NCI-H774 (cell line): Measurements from ENCODE around the gene PIK3R6.
A peak's percentile ranks its signal among the peaks of the same experiment; 100 is the strongest.

Source experiments
- DNase-seq: peaks from one replicate; lab custom pipeline; 2025; lab: John Stamatoyannopoulos, UW

Gene PIK3R6

DNA sequence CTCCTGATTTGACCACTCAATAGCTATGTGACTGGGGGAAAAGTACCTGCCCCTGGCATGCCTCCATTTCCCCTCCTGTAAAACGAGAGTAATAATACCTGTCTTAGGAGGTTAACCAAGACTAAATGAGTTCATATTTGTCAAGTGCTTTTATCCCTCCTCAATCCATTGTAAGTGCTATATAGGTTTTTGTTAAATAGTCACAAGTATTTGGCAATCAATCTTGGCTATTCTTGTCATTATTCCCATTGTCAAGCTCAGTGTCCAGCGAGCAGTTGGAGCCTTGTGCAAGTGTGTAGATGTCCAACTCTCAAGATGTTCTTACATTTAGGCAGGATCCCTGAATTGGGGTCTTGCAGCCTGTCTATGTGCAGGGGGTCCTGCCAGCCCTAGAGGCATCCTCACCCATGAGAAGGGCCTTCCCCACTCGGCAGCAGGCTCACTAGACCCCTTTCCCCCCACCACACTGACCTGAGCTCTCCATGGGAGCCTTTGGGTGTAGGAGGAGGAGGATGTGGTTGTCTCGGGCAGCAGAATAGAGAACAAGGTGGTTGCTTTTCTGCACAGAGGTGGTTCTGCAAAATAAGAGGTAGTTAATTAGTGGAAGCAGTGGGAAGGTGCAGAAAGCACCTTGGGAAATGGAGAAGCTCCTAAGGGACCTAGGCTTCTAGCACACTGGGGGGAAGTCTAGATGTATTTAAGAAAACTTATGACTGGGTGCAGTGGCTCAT is 18.0 kb downstream of the PIK3R6 start:
- no peak for DNase-seq

DNA sequence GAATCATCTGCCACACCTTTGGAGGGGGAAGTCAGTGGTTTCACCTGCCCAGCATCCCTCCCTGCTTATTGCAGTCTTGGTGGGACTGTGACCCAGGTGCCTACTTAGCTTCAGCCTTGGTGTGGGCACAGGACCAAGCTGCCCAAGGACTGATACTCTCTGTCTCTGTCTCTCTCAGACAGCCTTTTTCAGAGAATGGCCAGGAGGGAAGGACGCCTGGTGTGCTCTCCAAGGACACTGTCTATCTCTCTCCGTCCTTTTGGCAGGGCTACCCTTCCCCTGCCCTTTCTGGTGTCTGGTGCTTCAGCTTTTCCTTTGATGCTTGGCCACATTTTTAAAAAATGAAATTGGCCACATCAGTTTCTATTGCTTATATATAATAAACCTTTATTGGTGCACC is 19.6 kb downstream of the PIK3R6 start:
- no peak for DNase-seq

DNA sequence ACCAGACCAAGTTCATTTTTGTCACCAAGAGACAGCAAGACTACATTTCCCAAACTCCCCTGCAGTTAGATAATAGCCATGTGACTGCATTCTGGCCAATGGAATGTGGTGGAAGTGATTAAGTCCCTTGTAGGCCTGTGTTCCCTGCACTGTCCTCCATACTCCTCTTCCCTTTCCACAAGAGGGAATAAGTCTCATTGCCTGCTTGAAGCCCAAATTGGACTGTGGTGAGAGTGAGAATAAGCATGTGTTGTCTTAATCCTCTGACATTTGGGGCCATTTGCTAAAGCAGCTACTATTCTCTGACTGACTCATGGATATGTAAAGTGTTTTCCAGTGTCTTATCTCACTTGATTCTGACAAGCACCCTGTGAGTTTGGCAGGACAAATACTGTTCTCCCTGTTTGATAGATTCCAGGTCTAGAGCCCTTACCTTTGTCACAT is 20.7 kb downstream of the PIK3R6 start:
- DNase-seq = no peak

DNA sequence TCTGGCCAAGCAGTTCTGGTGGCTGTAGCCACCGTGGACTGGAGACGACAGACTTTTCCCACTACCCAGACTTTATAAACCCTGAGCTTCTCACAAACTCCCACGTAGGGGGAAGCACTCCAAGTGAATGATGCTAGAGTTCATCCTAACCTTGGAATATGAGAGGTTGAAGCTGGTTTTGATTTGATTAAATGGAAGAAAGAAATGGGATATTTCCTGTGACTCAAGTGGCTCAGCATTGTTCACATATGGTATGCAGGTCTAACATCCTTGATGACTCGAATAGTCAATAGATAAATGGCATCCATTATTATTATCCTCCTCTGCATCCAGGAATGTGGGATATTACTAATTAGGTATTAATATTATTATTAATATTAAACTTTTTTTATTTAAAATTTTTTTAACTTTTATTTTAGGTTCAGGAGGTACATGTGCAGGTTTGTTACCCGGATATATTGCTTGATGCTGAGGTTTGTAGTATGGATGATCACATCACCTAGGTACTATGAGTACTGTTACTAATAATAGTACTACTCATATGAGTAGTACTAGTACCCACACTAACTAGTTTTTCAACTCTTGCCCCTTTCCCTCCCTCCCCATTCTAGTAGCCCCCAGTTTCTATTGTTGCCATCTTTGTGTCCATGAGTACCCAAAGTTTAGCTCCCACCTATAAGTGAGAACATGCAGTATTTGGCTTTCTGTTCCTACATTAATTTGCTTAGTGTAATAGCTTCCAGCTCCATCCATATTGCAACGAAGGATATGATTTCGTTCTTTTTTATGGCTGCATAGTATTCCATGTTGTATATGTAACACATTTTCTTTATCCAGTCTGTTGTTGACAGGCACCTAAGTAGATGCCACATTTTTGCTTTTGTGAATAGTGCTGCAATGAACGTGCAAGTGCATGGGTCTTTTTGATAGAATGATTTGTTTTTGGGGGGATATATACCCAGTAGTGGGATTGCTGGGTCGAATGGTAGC is 22.9 kb downstream of the PIK3R6 start:
- no peak for DNase-seq

DNA sequence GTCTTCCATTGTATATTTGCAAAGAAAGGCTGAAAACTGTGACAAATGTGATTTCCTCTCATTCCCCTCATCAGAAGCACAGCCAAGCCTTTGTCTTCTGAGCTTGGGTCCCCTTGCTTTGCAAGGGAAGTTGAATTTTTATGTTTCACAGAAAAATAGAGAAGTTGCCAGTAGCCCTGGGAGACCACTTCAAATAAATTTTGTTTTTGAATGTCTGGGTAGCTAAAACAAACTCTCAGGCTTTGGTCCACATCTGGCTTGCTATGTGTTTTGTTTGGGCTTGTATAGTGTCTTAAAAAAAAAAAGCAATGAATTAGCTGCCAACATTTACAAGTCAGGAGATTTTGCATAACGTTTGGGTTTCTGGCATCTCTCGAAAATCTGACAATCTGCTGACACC is 24.1 kb downstream of the PIK3R6 start:
- DNase-seq = no peak

DNA sequence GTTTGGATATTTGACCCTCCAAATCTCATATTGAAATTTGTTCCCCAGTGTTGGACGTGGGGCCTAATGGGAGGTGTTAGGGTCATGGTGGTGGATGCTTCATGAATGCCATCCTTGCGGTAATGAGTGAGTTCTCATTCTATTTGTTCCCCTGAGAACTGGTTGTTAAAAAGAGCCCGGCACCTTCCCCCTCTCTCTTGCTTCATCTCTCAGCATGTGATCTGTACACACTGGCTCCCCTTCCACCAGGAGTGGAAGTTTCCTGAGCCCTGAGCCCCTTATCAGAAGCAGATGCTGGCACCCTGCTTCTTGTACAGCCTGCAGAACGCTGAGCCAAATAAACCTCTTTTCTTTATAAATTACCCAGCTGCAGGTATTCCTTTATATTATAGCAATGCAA is 25.6 kb downstream of the PIK3R6 start:
- no peak for DNase-seq

DNA sequence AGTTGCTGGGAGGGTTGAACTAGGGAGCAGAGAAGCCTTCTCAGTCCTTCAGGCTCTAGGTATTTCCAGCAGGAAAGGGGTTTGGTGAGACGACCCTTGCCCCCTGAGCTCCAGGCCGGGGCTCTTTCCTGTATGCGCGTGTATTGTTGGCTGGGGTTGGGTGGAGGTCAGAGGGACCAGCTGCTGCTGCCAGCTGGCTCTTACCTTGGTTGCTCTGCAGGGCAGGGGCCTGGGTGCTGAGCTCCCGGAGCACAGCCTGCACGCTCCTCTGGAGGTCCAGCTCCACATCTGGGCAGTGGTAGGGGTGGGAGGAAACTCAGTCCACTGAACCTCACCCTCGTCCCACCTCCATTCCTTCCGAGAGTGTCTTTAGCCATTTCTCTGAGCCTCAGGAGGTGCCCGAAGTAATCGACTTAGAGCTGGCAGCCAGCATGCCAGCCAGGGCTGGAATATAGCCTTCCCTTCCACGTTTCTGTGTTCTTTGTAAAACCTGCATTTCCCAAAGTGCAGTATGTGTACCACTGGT is 28.0 kb downstream of the PIK3R6 start:
- no peak for DNase-seq

DNA sequence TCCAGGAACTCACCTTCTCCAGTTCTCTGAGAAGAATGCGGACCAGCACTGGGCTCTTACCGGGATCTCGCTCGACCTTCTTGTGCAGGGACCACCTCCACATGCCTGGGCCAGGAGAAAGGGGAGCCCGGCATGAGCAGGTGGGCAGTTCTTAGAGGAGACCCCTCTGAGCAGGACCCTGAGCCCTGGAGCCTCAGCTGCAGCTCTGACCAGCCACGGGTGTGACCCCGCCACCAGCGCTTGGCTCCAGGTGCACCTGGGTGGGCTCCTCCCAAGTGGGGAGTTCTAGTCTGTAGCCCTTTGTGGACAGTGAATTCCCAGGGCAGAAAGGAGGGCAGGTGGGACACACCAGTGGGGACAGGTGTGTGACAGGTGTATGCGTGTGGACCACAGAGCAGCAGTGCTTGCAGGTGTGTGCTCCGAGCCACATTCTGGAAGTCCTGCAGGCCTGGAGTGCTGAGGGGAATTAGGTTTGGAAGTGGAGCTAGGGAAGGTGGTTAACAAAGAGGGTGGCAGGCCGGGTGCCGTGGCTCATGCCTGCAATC is 28.9 kb downstream of the PIK3R6 start:
- no peak for DNase-seq

DNA sequence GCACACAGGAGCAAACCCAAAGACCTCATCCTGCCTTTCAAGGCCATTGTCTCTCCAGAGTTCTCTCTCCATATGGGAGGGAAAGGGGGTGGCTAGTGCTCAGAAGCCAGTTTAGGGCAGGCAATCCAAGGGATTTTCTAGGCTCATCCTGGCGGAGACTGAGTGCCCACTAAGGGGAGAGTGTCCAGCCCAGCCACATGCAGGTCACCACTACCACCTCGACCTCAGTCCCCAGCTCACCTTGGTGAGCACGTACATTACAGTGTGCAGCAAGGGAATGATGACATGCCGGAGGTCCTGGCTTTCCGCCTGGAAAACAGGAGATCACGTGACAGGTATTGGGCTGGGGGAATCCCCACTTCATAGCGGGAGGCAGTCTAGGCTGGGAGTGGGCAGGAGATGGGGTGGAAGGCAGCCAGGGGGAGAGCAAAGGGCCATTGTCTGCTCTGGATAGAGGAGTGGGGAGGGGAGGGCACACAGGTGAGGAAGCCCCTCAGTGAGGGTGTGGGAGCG is 29.9 kb downstream of the PIK3R6 start:
- DNase-seq = no peak

DNA sequence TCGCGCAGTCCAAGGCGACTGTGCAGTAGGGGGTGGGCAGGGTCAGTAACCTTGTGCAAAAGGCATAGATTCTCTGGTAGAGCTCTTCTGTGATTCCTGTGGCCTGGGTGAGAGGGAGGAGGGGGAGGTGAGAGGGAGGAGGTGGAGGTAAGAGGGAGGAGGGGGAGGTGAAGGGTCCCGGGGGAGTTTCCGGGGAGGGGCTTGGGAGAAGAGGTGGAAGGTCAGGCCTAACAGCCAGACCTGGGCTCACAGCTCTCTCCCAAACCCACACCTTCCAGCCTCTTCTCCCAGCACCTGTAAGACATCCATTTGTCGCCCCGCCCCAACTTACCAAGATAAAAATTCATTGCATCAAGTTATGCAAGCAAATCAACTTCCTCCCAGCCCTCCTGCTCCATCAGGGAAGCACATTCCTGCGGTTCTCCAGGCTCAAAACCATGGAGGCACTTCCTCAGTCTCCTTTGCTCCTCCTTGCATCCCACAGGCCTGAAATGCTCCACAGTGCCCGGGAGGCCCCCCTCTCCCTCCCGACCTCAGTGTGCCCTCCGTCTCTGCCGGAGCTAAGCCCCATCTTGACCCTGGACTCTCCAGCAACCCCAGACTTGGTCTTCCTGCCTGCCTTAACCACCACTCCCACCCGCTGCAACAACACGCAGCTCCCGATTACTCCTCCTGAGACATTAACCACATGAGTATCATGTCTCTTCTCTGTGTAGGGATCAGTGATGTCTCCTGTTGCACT is 30.5 kb downstream of the PIK3R6 start:
- no peak for DNase-seq

DNA sequence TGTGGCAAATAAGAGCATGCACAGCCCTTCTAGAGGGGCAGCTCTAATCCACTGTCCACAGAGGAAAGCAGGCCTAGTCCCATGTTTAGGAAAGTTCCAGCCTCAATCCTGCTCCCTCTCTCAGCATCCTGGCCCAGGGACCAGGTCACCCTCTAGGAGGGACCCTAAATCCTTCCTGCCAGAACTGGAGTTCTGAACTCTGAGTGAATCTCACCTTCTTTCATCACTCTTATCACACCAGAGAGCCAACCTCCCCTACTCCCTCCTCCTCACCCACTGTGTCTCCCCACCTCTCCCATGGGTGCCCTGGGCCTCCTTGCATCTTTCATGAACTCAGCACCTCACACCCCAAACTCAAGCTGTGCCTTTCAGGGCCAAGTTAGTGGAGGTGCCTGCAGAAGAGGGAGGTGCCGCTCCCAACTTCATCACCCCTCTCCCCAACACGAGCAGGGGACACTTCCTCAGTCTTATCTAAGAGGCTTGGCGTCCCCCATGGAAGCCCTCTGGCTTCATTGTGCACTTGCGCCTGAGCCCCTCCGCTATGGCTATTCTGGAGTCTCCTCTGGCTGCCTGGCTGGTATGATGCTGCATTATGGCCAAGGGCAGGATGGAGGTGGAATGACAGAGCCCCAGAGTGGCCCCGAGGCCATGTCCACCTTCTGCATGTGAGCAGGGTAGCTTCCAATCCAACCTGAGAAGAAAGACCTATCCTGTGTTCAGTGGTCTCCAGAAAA is 31.7 kb downstream of the PIK3R6 start:
- no peak for DNase-seq

DNA sequence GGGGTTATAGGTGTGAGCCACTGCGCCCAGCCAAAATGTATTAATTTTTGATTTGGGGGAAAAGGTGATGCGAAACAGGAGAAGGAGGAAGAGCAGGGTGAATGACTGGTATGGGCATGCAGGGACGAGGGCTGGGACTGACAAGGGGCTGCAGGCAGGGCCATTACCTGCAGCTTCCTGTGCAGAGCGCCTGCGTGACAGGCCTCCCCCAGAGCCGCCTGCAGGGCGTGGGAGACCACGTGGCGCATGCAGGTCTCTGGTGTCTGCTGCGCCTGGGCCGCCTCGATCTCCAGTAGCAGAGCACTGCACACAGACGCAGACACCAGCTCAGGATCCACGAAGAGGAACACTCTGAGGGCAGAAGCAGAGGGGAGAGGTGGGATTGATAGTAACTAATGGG is 32.4 kb downstream of the PIK3R6 start:
- no peak for DNase-seq

DNA sequence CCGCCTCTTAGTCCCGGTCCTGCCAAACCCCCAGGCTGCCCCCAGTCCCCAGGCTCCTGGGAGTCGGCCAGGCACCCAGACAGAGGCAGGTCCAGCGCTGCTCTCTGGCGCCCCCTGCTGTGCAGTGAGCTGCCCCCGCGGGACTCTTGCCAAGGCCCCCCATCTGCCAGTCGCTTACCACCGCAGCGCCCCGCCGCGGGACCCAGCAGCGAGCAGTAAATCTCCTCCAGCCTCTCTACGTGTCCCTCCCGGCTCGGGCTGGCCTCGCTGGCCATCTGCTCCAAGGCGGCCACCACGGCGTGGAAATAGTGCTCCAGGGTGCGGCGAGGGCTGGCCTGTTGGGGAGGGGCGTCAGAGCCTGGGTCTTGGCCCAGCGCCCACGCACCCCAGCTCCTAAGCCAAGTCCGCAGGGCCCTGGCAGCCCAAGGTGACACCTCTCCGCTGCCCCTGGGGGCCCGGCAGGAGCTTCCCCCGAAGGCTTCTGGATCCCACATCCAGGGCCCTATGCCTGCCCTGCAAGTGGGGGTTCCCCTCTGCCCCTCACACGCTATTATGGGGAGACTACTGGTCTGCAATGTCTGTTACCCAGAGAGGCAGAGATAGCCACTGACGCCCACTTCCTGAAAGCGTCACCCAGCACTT is 34.6 kb downstream of the PIK3R6 start:
- DNase-seq = peak; percentile 0

DNA sequence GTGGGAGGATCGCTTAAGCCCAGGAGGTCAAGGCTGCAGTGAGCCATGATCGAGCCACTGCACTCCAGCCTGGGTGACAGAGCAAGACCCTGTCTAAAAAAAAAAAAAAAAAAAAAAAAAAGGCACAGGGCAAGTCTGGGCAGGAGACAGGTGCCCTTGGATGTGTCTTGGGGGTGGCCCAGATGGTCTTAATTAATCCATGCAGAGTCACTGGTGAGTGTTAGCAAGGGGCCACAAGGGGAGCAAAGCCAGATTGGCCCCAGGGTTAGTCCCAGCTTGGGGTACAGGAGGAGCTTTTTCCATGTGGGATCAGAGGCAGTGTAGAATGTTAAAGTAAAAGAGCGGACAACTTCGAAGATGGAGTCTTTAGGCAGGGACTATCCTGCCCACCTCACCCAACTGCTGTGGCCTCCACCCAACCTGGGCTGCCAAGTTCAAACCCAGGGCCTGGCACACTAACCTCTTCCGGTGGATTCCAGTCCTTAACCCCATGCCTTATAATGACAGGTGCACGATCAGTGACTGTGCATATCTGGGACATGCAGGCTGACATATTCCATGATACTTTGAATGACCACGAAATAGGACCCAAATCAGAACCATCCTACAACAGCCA is 36.1 kb downstream of the PIK3R6 start:
- no peak for DNase-seq

DNA sequence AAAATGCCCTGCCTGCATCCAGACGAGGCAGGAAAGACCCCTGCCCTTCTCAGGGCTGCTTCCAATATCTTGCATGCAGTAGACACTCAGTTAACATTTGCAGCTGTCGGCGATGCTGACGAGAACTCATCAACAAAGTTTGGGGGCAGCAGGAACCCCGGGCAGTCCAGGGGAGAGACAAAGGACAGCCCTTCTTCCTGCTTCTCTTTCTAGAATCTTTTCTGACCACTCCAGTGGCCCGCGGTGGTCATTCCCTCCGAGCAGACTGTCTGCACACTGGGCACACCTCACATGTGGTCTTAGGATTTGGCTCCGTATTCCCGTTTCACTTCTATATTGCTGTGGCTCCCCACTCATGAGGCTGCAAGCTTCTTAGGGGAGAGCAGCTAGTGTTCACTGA is 37.3 kb downstream of the PIK3R6 start:
- no peak for DNase-seq

DNA sequence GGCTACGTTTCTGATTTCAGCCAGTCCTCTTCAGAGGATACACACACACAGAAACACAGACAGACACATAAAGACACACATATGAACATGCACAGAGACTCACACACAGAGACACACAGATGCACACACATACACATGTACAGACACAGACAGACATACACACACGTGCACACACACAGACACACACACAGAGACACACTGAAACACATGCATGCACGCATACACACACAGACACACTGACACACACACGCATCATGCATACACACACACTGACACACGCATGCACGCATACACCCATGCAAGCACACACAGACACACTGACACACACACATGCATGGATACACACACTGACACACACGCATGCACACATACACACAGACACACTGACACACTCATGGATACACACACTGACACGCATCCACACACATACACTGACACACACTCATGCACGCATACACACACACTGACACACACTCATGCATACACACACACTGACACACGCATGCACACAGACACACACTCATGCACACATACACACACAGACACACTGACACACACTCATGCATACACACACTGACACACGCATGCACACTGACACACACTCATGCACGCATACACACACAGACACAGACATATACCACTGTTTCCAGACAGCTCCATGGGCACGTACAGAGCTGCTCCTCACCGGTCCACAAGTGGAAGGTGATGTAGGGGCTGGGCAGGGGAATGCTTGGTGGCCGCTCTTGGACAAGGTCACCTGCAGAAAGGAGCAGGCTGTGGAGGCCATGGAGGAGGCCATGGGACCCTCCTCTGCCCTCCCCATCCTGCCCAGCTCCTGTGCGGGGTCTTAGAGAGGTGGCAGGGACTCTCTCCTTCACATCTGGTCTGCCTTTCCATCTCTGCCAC is 38.2 kb downstream of the PIK3R6 start:
- DNase-seq = no peak

DNA sequence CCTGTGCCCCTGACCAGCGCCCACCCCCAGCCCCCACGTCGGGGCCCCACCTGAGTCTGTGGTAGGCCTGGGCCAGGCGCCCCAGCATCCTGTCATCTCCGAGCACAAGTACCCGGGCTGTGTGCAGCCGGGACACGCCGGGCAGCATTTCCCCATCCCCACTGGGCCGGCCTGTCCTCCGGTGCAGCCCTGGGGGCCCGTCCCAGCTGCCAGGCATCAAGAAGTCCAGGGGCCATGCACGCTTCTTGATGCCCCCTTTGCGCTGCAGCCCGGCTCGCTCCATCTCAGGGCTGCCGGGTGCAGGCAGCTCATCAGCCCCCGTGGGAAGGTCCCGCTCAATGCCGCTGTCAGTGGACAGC is 39.0 kb downstream of the PIK3R6 start:
- DNase-seq = no peak

DNA sequence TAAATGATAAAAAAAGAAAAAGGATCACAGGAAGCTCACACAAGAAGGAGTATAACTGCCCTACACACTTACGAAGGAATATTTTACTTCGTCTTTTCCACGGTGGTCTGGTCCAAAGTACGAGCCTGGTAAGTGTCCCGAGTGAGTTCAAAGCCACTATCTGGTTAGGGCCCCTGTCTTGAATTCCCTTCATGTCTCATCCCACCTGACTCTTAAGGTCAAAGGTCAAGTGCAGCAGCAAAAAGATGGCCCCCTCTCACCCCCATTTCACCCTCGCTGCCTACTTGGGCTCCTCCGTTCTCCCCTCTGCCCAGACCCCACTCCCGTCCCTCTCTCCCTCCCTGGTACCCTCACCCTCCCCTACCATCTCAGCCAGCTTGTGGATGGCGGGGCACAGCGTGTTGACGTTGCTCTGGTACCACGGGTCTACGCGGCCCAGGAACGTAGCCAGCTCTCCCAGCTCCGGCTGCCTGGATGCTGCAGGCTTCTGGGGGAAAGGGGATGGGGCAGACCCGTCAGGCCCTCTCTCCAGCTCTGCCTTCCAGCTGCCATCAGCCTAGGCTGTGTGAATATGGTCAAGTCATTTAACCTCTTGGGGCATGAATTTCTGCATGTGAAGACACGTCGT is 40.6 kb downstream of the PIK3R6 start:
- DNase-seq = no peak

DNA sequence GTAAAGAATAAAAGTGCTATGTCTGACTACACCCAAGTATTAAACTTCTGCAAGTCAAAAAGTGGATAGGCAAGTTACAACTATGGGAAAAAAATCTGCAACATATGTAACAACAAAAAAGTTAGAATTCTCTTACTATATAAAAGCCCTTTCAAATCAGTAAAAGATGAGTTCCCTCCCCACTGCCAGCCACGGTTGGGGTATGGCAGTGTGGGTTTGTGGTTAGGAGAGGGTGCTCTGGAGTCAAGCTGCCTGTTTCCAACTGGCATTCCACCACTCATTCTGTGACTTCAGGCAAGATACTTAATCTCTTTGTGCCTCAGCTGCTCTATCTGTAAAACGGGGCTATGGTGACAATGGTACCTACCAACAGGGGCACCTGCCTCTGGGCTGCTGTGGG is 41.7 kb downstream of the PIK3R6 start:
- DNase-seq = no peak
